Breast epithelium (tissue), 4 donors: ENCODE data around the gene RELL1. TPM values are rescaled to one million over a fixed set of nuclear protein-coding genes. Genes with fewer than 3 reads are reported as not detected.

Source experiments
- DNase-seq, 2 donors: peaks; one replicate each; pipeline ENCODE4 v3.0.0-alpha.2; 2019; ENCODE audit warnings: low spot score in 2 of 2
- H3K27ac ChIP-seq, 2 donors: fragments of 200-600 bp; sonication (generic) in 1 of 2; one replicate each; pipeline ENCODE4 v1.5.1; 2016 to 2019; ENCODE audit warnings: mild to moderate bottlenecking in 1 of 2
- H3K27me3 ChIP-seq, 2 donors: fragments of 200-600 bp; sonication (generic) in 1 of 2; one replicate each; pipeline versions ENCODE4 v1.5.1 to v1.6.0; 2017 to 2019; ENCODE audit warnings: control low read depth in 1 of 2, mild to moderate bottlenecking in 1 of 2
- H3K36me3 ChIP-seq: fragments of 200-600 bp; one replicate; pipeline ENCODE4 v1.5.1; 2019
- H3K4me1 ChIP-seq, 2 donors: fragments of 200-600 bp; sonication (generic); one replicate each; pipeline ENCODE4 v1.5.1; 2016 to 2019; ENCODE audit warnings: control low read depth in 1 of 2
- H3K4me3 ChIP-seq, 3 donors: fragments of 200-600 bp; sonication (generic); 1 replicate in 2 of 3; 2 replicates in 1 of 3; pipeline ENCODE4 v1.5.1; 2016 to 2019; ENCODE audit warnings: mild to moderate bottlenecking in 3 of 3, moderate library complexity in 2 of 3
- H3K9me3 ChIP-seq, 2 donors: fragments of 200-600 bp; sonication (generic) in 1 of 2; one replicate each; pipeline ENCODE4 v1.5.1; 2016 to 2019; ENCODE audit warnings: control low read depth in 1 of 2
- POLR2A ChIP-seq: fragments of 450-650 bp; IDR thresholded peaks from one replicate; pipeline ENCODE4 v1.6.1; 2016; ENCODE audit warnings: antibody characterized with exemption, mild to moderate bottlenecking, moderate library complexity
- POLR2AphosphoS5 ChIP-seq, 3 donors: sonication (generic); formaldehyde crosslinking; IDR thresholded peaks; one replicate each; pipeline ENCODE4 v1.6.1; 2017; ENCODE audit warnings: antibody characterized with exemption in 3 of 3
- intact Hi-C: fragments of 100-400 bp; cut with DNase I; formaldehyde crosslinking; loops from one replicate; pipeline ENCODE4 v1.15.1; 2023; ENCODE audit warnings: low total_unique reads
- total RNA-seq, 3 donors: library from RNA; depleted of rRNA; stranded (reverse); fragments of >200 nt; gene quantifications; one replicate each; pipeline ENCODE4 v1.1.0, GENCODE V29; 2016
- TF ChIP-seq, protein P1 (sequence below), 3 donors: fragments of 450-650 bp; IDR thresholded peaks; one replicate each; pipeline ENCODE4 v1.5.1; 2016 to 2017; ENCODE audit warnings: antibody characterized with exemption in 3 of 3, mild to moderate bottlenecking in 3 of 3, moderate library complexity in 3 of 3

The RELL1 gene
- total RNA-seq, 3 donors from 2014 or later, result 68.5 to 88.8 (median 76.0) TPM

DNA sequence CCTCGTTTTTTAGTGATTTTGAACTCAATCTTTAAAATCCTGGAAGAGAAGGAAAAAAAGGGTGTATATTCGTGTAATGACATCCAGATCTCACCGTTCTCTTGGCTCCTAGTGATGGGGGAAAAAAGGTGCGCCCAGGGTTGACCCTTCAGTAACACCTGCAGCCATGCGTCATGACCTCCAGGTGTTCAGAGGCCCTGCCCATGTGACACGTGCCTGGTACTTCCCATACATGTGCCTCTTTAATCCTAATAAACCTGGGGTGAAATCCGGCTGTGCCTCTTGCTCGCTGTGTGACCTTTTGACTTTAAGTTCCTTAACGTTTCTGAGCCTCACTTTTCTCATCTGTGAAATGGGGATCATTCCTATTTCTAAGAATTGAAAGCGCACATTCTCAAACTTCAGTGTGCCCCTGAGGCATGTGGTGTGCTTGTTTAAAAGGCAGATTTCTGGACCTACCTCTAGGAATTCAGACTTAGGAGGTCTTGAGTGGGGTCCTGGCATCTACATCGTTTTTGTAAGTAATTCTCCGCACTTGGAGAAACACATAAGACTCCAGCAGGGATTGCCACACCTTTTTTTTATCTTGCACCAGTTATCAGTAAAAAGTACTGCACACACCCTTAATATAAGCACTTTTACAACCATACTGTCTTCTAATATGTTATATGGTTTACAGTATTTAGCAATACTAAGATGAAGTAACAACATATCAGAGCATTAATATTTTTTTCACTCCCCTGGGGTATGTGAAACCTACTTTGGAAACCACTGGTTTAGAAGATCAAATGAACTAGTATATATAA is 90.1 kb downstream of the RELL1 start:
- no peaks in the 10 kb centered on the region for H3K4me1 ChIP-seq
- intact Hi-C loops, result no loop called here
- H3K36me3 ChIP-seq, result no peaks in the 10 kb centered on the region

DNA sequence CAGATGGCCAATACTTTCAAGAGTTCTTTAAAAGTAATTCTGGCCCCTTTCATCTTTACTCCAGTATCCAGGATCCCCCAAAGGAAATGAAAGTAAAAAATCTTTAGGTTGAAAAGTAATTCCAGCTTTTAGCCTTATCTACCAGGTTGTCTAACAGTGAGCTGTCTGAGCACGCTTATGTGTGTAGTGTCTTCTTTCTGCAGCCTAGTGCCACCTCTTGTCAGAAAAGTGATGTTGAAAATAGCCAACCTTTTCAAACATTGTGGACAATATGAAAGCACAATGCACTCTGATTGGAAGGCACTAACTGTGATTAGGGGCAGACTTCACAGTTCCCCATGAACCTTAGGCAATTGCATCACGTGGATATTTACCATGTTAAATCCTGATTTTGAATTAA is 92.1 kb downstream of the RELL1 start:
- no peak for TF ChIP-seq POLR2A
- no peak overlapping the region for H3K4me3 ChIP-seq
- no peak overlapping the region for H3K27ac ChIP-seq
- H3K36me3 ChIP-seq, result no peaks in the 10 kb centered on the region
- DNase-seq, result no peak
- intact Hi-C loops, result no loop called here
- H3K4me1 ChIP-seq, result no peaks in the 10 kb centered on the region
- H3K9me3 ChIP-seq, result no peaks in the 10 kb centered on the region
- H3K27me3 ChIP-seq, result no peaks in the 10 kb centered on the region

More for the DNA sequence above, 90.1 kb downstream of the RELL1 start:
- Histone ChIP-seq H3K27ac (no peak overlapping the region), H3K9me3 (no peaks in the 10 kb centered on the region), H3K4me3 (no peak overlapping the region), H3K27me3 (no peaks in the 10 kb centered on the region)
- TF ChIP-seq, protein P1, sequence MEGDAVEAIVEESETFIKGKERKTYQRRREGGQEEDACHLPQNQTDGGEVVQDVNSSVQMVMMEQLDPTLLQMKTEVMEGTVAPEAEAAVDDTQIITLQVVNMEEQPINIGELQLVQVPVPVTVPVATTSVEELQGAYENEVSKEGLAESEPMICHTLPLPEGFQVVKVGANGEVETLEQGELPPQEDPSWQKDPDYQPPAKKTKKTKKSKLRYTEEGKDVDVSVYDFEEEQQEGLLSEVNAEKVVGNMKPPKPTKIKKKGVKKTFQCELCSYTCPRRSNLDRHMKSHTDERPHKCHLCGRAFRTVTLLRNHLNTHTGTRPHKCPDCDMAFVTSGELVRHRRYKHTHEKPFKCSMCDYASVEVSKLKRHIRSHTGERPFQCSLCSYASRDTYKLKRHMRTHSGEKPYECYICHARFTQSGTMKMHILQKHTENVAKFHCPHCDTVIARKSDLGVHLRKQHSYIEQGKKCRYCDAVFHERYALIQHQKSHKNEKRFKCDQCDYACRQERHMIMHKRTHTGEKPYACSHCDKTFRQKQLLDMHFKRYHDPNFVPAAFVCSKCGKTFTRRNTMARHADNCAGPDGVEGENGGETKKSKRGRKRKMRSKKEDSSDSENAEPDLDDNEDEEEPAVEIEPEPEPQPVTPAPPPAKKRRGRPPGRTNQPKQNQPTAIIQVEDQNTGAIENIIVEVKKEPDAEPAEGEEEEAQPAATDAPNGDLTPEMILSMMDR (IDR thresholded peaks at IDR 0.05), result no peak
- no peak for TF ChIP-seq POLR2A
- TF ChIP-seq POLR2AphosphoS5 (IDR thresholded peaks at IDR 0.05), result no peak
- no peak for DNase-seq

DNA sequence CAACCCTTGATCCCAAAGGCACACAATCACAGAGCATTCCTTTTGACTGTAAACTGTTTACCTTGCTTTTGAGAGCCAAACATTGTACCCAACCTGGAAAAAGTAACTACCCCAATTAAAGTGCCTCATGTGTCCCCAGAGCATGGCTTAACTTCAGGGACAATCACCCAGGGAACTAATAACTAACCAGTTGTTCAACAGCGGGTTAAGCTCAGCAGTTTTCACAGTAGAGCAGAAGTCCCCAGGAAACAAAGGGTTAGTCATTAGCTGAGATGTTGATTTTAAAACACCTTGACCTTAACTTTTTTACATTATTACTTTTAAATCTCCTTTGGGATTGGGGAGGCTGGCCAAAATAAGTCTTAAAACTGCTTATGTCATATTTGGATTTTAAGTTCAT is 94.8 kb downstream of the RELL1 start:
- DNase-seq, result no peak
- Histone ChIP-seq H3K36me3 (no peaks in the 10 kb centered on the region), H3K9me3 (no peaks in the 10 kb centered on the region), H3K4me3 (no peak overlapping the region), H3K27me3 (no peaks in the 10 kb centered on the region), H3K27ac (no peak overlapping the region), H3K4me1 (no peaks in the 10 kb centered on the region)
- intact Hi-C loops, result no loop called here
- no peak for TF ChIP-seq POLR2AphosphoS5 (IDR thresholded peaks at IDR 0.05)
- no peak for TF ChIP-seq POLR2A
- TF ChIP-seq, protein P1 (IDR thresholded peaks at IDR 0.05), result no peak

DNA sequence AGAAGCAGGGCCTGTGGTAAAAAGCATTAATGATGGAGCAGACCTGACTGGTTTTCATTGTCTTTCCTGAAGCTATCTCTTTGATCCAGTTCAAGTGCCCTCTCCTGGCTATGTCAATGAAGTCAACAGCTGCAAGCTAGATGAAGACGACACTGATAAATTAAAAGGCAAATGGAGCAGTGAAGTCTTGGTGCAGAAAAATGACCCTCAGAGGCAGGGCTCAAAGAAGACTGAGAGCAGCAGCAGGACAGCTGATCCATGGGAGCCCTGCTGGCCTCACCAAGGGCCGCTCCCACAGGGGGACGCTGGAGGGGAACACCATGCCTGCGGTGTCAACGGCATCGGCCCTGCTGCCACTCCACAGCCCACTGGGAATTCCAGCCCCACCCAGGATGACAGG is 96.2 kb downstream of the RELL1 start:
- H3K27me3 ChIP-seq, result no peaks in the 10 kb centered on the region
- H3K27ac ChIP-seq, result no peak overlapping the region
- no peak overlapping the region for H3K4me3 ChIP-seq
- no peak for DNase-seq
- TF ChIP-seq POLR2AphosphoS5 (IDR thresholded peaks at IDR 0.05) (no peak), POLR2A (no peak)
- TF ChIP-seq, protein P1 (IDR thresholded peaks at IDR 0.05), result no peak
- no peaks in the 10 kb centered on the region for H3K4me1 ChIP-seq
- no peaks in the 10 kb centered on the region for H3K9me3 ChIP-seq
- intact Hi-C loops, result no loop called here
- no peaks in the 10 kb centered on the region for H3K36me3 ChIP-seq

DNA sequence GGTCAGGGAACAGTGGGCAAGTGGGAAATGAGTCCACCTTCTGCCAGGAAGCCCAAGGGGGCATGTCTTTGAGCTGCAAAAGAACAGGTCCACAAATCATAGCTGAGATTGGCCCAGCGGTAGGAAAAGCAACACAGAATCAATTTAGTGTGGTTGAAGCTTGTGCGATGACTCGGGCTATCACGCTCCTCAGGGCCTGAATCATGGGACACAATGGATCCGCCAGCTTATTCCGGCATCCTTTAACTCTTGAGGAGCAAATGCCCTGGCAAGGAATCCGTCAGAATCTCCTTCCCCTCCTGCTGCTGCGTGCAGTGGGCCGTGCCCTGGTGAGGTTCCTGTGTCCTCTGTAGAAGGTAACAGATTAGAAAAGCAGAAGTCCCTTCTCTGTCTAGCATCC is 98.0 kb downstream of the RELL1 start:
- Histone ChIP-seq H3K9me3 (no peaks in the 10 kb centered on the region), H3K36me3 (no peaks in the 10 kb centered on the region), H3K4me3 (no peak overlapping the region), H3K27me3 (no peaks in the 10 kb centered on the region), H3K4me1 (no peaks in the 10 kb centered on the region), H3K27ac (no peak overlapping the region)
- no peak for DNase-seq
- TF ChIP-seq POLR2AphosphoS5 (IDR thresholded peaks at IDR 0.05) (no peak), POLR2A (no peak)
- TF ChIP-seq, protein P1 (IDR thresholded peaks at IDR 0.05), result no peak
- intact Hi-C loops, result no loop called here
